GM12872 (cell line): ENCODE measurements around the gene PPP1R3G.

ENCODE experiments used
- TF ChIP-seq, protein P1 (sequence below): IDR thresholded peaks from 3 replicates; pipeline ENCODE4 v1.5.1; 2011; ENCODE audit warnings: low read depth, mild to moderate bottlenecking, low read length, moderate library complexity; ENCODE audit not compliant: insufficient read depth

Gene PPP1R3G

DNA sequence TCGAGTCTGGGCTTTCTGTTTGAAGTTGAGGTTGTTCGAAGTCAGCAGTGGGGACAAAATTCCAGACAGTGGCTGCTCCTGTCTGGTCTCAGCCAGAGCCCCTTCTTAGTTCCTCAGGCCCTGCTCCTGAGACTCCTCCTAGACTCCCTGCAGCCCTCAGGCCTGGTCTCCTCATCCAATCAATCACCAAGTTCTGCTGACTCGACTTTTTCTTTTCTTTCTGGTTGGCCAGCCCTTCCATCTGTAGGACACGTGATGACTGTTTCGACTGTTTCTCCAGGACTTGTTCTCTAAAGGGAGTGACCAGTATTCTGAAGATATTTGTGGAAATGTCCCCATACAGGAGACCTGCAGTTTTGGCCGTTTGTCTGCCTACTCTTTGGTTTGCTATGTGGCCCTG lies 19.5 kb downstream of the PPP1R3G start:
- TF ChIP-seq, protein P1, sequence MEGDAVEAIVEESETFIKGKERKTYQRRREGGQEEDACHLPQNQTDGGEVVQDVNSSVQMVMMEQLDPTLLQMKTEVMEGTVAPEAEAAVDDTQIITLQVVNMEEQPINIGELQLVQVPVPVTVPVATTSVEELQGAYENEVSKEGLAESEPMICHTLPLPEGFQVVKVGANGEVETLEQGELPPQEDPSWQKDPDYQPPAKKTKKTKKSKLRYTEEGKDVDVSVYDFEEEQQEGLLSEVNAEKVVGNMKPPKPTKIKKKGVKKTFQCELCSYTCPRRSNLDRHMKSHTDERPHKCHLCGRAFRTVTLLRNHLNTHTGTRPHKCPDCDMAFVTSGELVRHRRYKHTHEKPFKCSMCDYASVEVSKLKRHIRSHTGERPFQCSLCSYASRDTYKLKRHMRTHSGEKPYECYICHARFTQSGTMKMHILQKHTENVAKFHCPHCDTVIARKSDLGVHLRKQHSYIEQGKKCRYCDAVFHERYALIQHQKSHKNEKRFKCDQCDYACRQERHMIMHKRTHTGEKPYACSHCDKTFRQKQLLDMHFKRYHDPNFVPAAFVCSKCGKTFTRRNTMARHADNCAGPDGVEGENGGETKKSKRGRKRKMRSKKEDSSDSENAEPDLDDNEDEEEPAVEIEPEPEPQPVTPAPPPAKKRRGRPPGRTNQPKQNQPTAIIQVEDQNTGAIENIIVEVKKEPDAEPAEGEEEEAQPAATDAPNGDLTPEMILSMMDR: no peak

- TF ChIP-seq, protein P1: no peak
Observed at GRCh38 chr6:5105146-5105545, 20.0 kb downstream of the PPP1R3G start.

DNA sequence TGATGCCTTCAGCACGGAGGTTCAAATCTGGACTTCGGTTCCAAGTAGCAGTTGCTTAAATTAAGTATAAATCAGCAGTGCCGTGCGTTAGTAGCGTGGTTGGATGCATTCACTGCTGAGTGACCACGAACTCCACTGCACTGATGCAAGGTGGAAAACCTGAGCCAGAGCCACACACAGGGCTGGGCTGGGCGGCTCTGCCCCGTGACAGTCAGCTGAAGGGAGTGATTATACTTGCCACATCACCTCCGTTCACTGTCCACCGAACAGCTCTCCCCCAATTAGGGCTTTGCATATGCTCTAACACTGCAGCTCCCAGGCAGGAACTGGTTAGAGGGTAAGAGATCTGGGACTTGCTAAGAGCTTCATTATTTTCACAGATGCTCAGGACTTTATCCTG lies 22.2 kb downstream of the PPP1R3G start:
- TF ChIP-seq, protein P1: no peak

GRCh38 chr6:5108068-5108467 lies 22.9 kb downstream of the PPP1R3G start:
- TF ChIP-seq, protein P1: no peak

DNA sequence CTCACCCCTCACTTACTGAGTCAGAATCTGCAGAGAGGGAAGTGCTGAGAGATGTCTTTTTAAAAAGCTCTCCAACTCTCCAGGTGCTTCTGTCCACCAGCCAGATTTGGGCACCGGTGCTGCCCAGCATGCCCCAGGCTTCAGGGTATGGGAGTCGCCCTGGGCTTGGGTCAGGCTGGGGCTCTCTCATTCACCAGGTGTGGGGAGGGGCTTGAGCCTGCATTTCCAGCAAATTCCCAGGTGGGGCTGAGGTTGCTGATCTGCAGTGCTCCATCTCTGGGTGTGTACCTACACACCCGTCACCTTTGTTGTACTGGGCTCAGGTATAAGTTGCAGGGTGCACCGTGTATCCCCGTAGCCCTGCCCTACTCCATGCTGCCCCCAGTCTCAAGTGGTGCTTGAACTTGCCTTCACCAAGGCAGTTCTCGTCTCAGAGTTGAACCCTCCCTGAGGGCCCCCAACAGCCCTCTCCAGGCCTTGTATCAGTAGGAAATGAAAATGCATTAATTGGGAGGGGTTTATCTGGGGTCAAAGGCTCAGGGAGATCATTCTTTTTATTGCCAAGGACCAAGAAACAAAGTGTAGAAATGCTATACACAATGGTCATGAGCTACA lies 23.5 kb downstream of the PPP1R3G start:
- TF ChIP-seq, protein P1: no peak

DNA sequence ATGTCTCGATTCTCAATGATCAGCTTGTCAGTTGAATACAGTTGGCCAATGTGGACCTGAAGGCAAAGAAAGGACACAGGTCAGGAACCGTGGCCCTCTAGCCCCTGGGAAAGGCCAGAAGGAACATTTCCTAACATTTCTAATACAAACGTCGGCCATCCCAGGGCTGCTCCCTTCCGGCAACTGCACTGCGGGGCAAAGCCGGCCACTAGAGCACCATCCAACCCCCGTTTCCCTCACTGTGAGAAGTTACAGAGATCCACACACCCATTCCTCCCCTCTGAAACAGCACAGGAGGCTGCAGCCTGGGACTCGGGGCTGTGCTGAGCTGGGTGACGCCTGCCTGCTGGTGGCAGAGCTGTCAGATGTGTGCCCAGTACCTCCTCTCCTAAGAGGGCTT lies 24.3 kb downstream of the PPP1R3G start:
- TF ChIP-seq, protein P1: no peak

GRCh38 chr6:5110246-5110645 lies 25.1 kb downstream of the PPP1R3G start:
- TF ChIP-seq, protein P1: no peak
